GM12872 (cell line): ENCODE data around the gene THEMIS.

Experiments
- CTCF ChIP-seq: IDR thresholded peaks from 3 replicates; pipeline ENCODE4 v1.5.1; 2011; ENCODE audit warnings: low read depth, mild to moderate bottlenecking, low read length, moderate library complexity; ENCODE audit not compliant: insufficient read depth

Gene THEMIS

DNA sequence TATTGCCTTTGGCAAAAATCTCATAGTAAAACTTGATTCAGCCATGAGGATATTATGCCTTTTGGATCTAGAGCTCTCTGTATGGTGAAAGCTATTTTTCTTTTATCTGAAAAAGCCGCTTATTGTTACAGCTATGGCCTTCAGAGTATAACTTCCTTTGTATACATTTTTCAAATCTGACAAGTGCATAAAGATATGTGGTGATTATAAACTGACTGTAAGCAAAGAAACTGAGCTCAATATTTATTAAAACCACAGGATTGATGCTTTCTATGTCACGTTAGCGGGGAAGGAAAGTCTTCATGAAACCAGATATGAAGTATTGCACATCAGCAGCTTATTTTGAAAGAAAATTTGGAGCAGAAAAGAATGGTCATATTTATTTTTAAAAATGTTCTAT, 151.8 kb downstream of the THEMIS start:
- no peak for TF ChIP-seq CTCF

- no peak for TF ChIP-seq CTCF
Measured at GRCh38 chr6:127748290-127748689, 152.6 kb downstream of the THEMIS start.

- TF ChIP-seq CTCF: no peak
Measured at GRCh38 chr6:127738423-127738822, 162.4 kb downstream of the THEMIS start.

GRCh38 chr6:127737768-127738167, 163.1 kb downstream of the THEMIS start:
- TF ChIP-seq CTCF: no peak

DNA sequence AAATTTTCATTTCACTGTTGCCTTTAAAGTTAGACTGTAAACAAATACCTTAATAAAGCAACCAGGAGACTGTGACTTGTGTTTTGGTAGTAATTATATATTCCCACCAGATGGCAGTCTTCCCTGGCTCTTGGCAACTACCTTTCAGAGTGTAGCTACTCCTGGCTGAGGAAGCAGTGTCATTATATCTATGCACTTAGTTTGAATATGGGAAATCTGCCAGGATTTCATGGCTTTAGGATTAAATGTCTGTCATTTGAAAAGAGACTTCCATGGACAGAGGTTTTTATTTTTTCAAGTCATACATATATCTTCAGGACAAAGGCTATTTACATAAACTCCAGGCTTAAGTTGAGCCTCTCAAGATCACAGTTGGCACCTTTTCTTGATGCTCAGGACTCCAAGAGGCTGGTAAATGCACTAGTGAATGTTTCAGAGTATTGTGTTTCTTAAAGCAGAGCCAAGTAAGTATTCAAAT, 163.8 kb downstream of the THEMIS start:
- peak; percentile 47; the same call in 2 of the 3 replicates for TF ChIP-seq CTCF

DNA sequence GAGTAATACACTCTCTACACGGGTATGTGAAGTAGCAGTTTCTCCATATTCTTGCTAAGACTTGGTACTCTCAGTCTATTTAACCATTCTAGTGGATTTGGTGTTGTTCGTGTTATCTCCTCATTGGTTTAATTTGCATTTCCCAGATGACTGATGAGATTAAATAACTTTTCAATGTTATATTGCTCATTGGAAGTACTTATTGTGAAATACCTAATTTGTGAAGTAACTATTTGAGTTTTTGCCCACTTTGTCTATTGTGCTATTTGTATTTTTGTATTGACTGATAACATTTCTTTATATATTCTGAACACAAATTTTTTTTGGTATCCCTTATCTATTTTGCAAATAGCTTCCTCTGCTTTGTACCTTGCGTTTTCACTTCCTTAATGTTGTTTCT, 167.9 kb downstream of the THEMIS start:
- TF ChIP-seq CTCF: no peak

- no peak for TF ChIP-seq CTCF
Measured at GRCh38 chr6:127727260-127727953, 173.5 kb downstream of the THEMIS start.
